Measurements from ENCODE around the gene SLC23A3.
"Not testable (repeated sequence)": the region's sequence is repeated elsewhere in the genome, so short reads cannot be mapped to it uniquely, and the experiment has no call there.

Gene SLC23A3

DNA sequence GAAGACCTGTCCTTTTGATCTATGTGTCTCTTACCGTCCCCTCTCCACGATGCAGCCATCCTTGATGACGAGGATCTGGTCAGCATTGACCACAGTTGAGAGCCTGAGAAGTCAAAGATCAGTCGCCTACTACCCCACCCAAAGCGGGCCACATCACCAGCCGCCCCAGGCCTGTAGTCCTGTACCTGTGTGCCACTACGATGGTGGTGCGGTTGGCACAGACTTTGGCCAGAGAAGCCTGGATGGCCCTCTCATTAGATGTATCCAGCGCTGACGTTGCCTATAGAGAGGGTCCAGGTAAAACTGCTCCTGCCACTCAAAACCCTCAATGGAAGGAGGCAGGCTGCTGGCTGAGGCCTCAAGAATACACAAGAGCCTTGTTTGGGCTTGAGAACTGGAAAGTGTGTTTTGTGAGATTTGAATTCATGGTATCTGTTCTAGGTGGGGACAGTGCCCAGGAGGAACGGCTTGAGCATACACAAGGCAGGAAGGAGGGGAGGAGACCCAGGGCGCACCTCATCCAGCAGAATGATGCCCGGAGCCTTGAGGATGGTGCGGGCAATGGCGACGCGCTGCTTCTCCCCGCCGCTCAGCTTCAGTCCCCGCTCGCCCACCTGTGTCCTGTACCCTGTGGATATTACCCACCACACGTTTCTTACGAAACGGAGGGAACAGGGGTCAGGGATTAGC, 40.5 kb upstream of the SLC23A3 start:
- H3K9ac ChIP-seq (ENCODE audit: low read length), result no peak overlapping the region
- H3K9me3 ChIP-seq (ENCODE audit: control insufficient read depth, low read length), result no peaks in the 10 kb centered on the region
- peaks cover 6% of the 10 kb centered on the region for H3K36me3 ChIP-seq (ENCODE audit: control insufficient read depth, insufficient read depth, low read length)
- H3K27me3 ChIP-seq (ENCODE audit: control insufficient read depth, insufficient read depth, low read length), result no peaks in the 10 kb centered on the region
- H3K4me1 ChIP-seq (ENCODE audit: control insufficient read depth, insufficient read depth, low read length), result peaks cover 19% of the 10 kb centered on the region
- H3K4me3 ChIP-seq (ENCODE audit: low read length), result no peak overlapping the region

DNA sequence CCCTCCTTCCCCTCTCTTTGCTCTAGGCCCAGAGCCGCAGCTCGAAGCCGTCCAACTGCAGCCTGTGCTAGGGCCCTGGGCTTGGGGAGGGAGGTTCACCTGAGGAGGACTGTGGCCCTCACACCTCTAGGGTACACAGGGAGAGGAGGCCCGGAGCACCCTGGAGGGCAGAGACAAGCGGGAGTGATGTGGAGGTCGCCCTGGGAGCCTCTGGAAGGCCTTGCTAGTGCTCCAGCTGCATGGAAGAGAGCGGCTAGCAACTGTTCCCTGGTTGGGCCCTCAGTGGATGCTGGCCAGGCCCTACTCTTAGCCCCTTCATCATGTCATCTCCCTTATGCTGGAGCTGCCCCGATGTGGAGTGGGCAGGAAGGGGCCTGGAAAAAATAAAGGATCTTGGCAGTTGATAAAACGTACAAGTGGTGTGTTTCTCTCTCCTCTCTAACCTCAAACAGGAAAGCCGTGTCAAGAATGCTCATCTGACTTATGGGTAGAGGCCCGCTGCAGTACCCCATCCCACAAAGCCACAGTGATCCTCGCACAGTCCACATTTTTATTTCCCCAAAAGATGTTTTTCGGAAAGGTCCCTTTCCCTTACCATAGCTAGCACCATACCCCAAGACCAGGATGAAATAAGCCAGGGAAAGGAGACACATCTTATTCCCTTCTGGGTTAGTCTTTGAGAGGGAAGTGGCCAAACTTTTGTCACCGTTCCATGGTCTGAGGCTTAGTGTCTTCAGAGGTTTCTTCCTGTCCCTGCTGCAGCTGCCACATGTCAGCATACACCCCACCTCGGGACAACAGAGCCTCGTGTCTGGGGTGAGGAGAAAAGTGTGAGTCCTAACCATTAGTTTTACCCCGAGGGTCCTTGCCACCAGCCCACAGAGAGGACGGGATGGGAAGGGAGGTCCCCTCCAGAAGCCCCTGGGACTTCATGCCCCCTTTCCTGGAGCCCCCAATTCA, 39.7 kb upstream of the SLC23A3 start:
- Histone ChIP-seq H3K27me3 (ENCODE audit: control insufficient read depth, insufficient read depth, low read length) (no peaks in the 10 kb centered on the region), H3K9ac (ENCODE audit: low read length) (no peak overlapping the region), H3K9me3 (ENCODE audit: control insufficient read depth, low read length) (no peaks in the 10 kb centered on the region), H3K4me1 (ENCODE audit: control insufficient read depth, insufficient read depth, low read length) (peaks cover 19% of the 10 kb centered on the region), H3K36me3 (ENCODE audit: control insufficient read depth, insufficient read depth, low read length) (peaks cover 6% of the 10 kb centered on the region), H3K4me3 (ENCODE audit: low read length) (no peak overlapping the region)

DNA sequence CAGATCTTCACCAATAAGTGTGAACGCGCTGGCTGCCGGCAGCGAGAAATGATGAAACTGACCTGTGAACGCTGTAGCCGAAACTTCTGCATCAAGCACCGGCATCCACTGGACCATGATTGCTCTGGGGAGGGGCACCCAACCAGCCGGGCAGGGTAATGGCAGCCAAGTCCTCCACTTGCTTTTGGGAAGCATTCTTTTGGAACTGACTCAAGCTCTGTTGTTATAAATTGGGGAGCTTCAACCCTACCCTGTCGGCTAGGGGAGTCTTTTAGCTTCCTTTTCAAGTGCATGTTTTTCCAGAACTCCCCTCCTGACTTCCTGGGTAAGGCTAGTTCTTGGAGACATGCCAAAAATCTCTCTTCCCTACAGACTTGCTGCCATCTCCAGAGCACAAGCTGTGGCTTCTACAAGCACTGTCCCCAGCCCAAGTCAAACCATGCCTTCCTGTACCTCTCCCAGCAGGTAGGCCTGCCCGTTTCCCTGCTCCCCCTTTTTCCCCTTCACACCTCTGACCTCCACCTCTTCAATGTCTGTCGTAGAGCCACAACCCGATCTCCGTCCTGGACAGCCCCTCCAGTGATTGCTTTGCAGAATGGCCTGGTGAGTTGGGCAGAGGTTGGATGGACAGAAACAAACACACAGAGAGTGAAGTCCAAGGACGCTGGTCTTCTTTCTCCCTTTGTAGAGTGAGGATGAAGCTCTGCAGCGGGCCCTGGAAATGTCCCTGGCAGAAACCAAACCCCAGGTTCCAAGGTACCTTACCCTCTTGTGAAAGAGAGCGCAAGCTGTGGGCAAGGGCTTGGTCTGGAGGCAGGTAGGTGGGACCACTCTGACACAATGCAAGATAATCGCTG, 38.3 kb upstream of the SLC23A3 start:
- Histone ChIP-seq H3K9ac (ENCODE audit: low read length) (no peak overlapping the region), H3K9me3 (ENCODE audit: control insufficient read depth, low read length) (no peaks in the 10 kb centered on the region), H3K4me3 (ENCODE audit: low read length) (peak overlapping the region; percentile 52), H3K36me3 (ENCODE audit: control insufficient read depth, insufficient read depth, low read length) (peaks cover 6% of the 10 kb centered on the region), H3K27me3 (ENCODE audit: control insufficient read depth, insufficient read depth, low read length) (no peaks in the 10 kb centered on the region), H3K4me1 (ENCODE audit: control insufficient read depth, insufficient read depth, low read length) (peaks cover 19% of the 10 kb centered on the region)

DNA sequence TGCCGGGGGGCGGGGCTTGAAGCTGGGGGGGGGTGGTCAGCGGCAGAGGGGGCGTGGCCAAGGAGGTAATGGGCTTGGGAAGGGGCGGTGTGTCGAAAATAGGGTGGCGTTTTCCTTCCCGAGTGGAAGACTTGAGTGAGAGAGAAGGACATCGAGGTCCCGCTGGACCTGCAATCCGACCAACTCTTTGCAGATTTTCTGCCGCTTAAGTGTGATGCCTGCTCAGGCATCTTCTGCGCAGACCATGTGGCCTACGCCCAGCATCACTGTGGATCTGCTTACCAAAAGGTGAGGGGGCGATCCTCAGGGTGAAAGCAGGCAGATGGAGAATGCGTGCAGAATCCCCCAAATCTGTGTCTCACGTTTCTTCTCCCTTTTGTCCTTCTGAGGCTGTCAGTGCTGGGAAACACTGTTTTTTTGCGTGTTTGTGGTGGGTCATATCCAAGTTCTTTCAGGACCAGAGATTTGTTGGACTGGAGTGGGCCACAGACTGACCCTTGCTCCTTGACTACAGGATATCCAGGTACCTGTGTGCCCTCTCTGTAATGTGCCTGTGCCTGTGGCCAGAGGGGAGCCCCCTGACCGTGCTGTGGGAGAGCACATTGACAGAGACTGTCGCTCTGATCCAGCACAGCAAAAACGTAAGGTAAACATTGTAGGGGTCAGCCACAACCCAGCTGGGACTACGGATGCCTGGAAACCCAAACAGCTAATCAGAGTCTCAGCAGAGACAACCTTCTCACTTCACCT, 37.5 kb upstream of the SLC23A3 start:
- Histone ChIP-seq H3K9me3 (ENCODE audit: control insufficient read depth, low read length) (no peaks in the 10 kb centered on the region), H3K36me3 (ENCODE audit: control insufficient read depth, insufficient read depth, low read length) (peaks cover 6% of the 10 kb centered on the region), H3K9ac (ENCODE audit: low read length) (peak overlapping the region; percentile 98), H3K4me1 (ENCODE audit: control insufficient read depth, insufficient read depth, low read length) (peaks cover 19% of the 10 kb centered on the region), H3K27me3 (ENCODE audit: control insufficient read depth, insufficient read depth, low read length) (no peaks in the 10 kb centered on the region), H3K4me3 (ENCODE audit: low read length) (peak overlapping the region; percentile 52)

DNA sequence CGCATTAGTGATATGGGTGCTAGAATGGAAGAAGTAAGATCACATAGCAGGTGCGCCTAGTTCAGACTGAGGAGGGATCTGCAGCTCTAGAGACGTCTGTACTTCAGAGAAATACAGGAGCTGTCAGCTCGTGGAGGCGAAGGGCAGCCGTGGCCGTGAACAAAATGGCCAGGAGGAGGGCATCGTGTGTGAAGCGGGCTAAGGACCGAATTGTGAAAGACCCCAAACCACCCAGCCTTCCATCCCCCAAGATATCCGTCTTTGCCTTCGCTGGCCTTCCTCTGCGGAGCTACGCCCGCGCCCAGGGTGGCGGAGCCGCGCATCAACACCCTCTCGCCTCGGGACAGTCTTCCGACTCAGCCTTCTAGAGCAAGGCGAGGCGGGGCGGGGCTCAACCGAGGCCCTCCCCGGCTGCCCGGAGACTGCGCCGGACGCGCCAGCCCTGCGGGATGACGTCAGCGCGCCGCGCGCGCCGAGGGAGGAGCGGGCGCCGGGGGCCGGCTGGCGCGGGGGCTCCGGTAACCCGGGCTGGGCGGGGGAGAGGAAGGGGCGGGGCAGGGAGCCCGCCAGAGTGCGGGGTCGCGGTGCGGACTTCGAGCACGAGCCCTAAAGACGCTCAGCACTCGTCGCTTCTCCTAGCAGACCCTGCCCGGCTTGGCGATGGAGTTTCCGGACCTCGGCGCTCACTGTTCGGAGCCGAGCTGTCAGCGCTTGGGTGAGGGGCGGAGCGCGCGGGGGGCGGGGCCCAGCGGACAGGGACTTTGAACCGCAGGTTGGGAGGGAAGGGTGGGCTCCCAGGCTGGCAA, 36.7 kb upstream of the SLC23A3 start, which contains the start of gene ZFAND2B:
TSS of gene ZFAND2B (plus strand) at position 455 of the 806 bp plus-strand sequence. CDS start at position 661, 206 bp downstream.
- H3K36me3 ChIP-seq (ENCODE audit: control insufficient read depth, insufficient read depth, low read length), result peaks cover 6% of the 10 kb centered on the region
- H3K9ac ChIP-seq (ENCODE audit: low read length), result peak within 1 kb of the TSS; percentile 98
- H3K9me3 ChIP-seq (ENCODE audit: control insufficient read depth, low read length), result no peaks in the 10 kb centered on the region
- no peaks in the 10 kb centered on the region for H3K27me3 ChIP-seq (ENCODE audit: control insufficient read depth, insufficient read depth, low read length)
- peaks cover 19% of the 10 kb centered on the region for H3K4me1 ChIP-seq (ENCODE audit: control insufficient read depth, insufficient read depth, low read length)
- peak within 1 kb of the TSS; percentile 52 for H3K4me3 ChIP-seq (ENCODE audit: low read length)

DNA sequence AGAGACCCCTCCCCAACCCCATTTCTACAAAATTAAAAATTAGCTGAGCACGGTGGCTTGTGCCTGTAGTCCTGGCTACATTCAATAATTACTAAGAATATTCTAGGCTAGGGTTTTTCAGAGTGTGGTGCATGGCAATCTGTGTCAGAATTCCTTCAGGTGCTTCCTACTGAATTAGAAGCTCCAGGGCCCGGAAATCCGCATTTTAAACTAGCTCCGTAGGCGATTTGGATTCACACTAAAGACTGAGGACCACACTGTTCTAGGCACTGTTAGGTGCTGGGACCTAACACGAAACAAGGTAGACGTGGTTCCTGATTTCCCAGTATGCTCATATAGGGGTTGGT, 36.1 kb upstream of the SLC23A3 start:
- Histone ChIP-seq H3K36me3 (ENCODE audit: control insufficient read depth, insufficient read depth, low read length) (peaks cover 6% of the 10 kb centered on the region), H3K9ac (ENCODE audit: low read length) (peak overlapping the region; percentile 98), H3K9me3 (ENCODE audit: control insufficient read depth, low read length) (no peaks in the 10 kb centered on the region), H3K4me1 (ENCODE audit: control insufficient read depth, insufficient read depth, low read length) (peaks cover 19% of the 10 kb centered on the region), H3K4me3 (ENCODE audit: low read length) (peak overlapping the region; percentile 52), H3K27me3 (ENCODE audit: control insufficient read depth, insufficient read depth, low read length) (no peaks in the 10 kb centered on the region)

DNA sequence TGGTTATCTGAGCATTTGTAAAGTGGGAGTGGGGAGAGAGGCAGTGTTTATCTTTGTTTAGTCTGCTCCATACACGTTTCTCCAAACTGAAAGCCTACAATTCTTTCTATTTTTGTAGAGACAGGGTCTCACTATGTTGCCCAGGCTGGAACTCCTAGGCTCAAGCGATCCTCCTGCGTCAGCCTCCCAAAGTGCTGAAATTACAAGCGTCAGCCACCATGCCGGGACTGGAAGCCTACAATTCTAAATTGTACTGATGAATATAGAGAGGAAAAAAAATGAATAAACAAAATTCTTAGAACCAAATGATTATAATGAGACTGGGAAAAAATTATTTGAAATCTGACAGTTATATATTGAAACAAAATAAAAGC, 35.3 kb upstream of the SLC23A3 start:
- H3K36me3 ChIP-seq (ENCODE audit: control insufficient read depth, insufficient read depth, low read length), result peaks cover 6% of the 10 kb centered on the region
- no peak overlapping the region for H3K9ac ChIP-seq (ENCODE audit: low read length)
- no peak overlapping the region for H3K4me3 ChIP-seq (ENCODE audit: low read length)
- H3K9me3 ChIP-seq (ENCODE audit: control insufficient read depth, low read length), result no peaks in the 10 kb centered on the region
- H3K4me1 ChIP-seq (ENCODE audit: control insufficient read depth, insufficient read depth, low read length), result peaks cover 19% of the 10 kb centered on the region
- H3K27me3 ChIP-seq (ENCODE audit: control insufficient read depth, insufficient read depth, low read length), result no peaks in the 10 kb centered on the region

DNA sequence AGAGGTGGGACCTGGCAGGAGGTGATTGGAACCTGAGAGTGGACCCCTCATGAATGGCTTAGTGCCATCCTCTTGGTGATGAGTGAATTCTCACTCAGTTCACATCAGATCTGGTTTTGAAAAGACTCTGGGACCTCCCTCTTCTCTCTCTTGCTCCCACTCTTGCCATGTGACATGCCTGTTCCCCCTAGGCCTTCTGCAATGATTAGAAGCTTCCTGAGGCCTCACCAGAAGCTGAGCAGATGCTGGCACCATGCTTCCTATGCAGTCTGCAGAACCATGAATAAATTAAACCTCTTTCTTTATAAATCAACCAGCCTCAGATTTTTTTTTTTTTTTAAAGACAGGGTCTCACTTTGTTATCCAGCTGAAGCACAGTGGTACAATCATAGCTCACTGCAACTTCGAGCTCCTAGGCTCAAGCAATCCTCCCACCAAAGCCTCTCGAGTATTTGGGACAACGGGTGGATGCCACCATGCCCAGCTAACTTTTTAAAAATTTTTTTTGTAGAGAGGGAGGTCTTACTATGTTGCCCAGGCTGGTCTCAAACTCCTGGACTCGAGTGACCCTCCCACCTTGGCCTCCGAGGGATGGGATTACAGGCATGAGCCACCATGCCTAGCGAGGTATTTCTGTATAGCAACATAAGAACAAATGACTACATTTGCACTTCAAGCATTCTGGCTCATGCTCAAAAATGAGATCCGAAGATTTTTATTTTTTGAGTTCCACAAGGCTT, 34.8 kb upstream of the SLC23A3 start:
- H3K4me1 ChIP-seq (ENCODE audit: control insufficient read depth, insufficient read depth, low read length), result peaks cover 19% of the 10 kb centered on the region
- H3K9me3 ChIP-seq (ENCODE audit: control insufficient read depth, low read length), result no peaks in the 10 kb centered on the region
- no peak overlapping the region for H3K4me3 ChIP-seq (ENCODE audit: low read length)
- H3K36me3 ChIP-seq (ENCODE audit: control insufficient read depth, insufficient read depth, low read length), result peaks cover 6% of the 10 kb centered on the region
- no peaks in the 10 kb centered on the region for H3K27me3 ChIP-seq (ENCODE audit: control insufficient read depth, insufficient read depth, low read length)
- no peak overlapping the region for H3K9ac ChIP-seq (ENCODE audit: low read length)

DNA sequence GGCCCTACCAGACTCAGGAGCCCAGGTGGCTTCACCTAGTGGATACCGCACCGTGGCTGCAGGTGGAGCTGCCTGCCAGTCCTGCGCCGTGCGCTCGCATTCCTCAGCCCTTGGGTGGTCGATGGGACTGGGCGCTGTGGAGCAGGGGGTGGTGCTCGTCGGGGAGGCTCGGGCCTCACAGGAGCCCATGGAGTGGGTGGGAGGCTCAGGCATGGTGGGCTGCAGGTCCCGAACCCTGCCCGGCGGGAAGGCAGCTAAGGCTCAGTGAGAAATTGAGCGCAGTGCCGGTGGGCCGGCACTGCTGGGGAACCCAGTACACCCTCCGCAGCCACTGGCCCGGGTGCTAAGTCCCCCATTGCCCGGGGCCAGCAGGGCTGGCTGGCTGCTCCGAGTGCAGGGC, 31.5 kb upstream of the SLC23A3 start:
- H3K9me3 ChIP-seq (ENCODE audit: control insufficient read depth, low read length); H3K27me3 ChIP-seq (ENCODE audit: control insufficient read depth, insufficient read depth, low read length); H3K9ac ChIP-seq (ENCODE audit: low read length); H3K36me3 ChIP-seq (ENCODE audit: control insufficient read depth, insufficient read depth, low read length); H3K4me1 ChIP-seq (ENCODE audit: control insufficient read depth, insufficient read depth, low read length); H3K4me3 ChIP-seq (ENCODE audit: low read length): not testable (repeated sequence)

DNA sequence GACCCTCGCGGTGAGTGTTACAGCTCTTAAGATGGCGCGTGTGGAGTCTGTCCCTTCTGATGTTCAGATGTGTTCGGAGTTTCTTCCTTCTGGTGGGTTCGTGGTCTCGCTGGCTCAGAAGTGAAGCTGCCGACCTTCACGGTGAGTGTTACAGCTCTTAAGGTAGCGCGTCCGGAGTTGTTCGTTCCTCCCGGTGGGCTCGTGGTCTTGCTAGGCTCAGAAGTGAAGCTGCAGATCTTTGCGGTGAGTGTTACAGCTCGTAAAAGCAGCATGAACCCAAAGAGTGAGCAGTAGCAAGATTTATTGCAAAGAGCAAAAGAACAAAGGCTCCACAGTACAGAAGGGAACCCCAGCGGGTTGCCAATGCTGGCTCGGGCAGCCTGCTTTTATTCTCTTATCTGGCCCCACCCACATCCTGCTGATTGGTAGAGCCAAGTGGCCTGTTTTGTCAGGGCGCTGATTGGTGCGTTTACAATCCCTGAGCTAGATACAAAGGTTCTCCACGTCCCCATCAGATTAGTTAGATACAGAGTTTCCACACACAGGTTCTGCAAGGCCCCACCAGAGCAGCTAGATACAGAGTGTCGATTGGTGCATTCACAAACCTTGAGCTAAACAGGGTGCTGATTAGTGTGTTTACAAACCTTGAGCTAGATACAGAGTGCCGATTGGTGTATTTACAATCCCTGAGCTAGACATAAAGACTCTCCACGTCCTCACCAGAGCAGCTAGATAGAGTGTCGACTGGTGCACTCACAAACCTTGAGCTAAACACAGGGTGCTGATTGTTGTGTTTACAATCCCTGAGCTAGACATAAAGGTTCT, 30.9 kb upstream of the SLC23A3 start:
- not testable (repeated sequence) for H3K4me1 ChIP-seq (ENCODE audit: control insufficient read depth, insufficient read depth, low read length); H3K9ac ChIP-seq (ENCODE audit: low read length); H3K4me3 ChIP-seq (ENCODE audit: low read length); H3K27me3 ChIP-seq (ENCODE audit: control insufficient read depth, insufficient read depth, low read length); H3K36me3 ChIP-seq (ENCODE audit: control insufficient read depth, insufficient read depth, low read length); H3K9me3 ChIP-seq (ENCODE audit: control insufficient read depth, low read length)

All from mucosa of stomach (tissue), 1 donor.